Suprapubic skin (tissue), 4 donors: ENCODE data around the gene TMEM131. TPM values are rescaled to one million over a fixed set of nuclear protein-coding genes. Genes with fewer than 3 reads are reported as not detected.
"Not testable (repeated sequence)": the region's sequence is repeated elsewhere in the genome, so short reads cannot be mapped to it uniquely, and the experiment has no call there.

Experiments used
- DNase-seq, 2 donors: peaks; one replicate each; pipeline ENCODE4 v3.0.0-alpha.2; 2019; ENCODE audit warnings: low spot score in 2 of 2
- H3K27ac ChIP-seq: fragments of 200-600 bp; sonication (generic); one replicate; pipeline ENCODE4 v1.5.1; 2019
- H3K27me3 ChIP-seq: fragments of 200-600 bp; sonication (generic); one replicate; pipeline ENCODE4 v1.5.1; 2019
- H3K36me3 ChIP-seq: fragments of 200-600 bp; sonication (generic); one replicate; pipeline ENCODE4 v1.5.1; 2019
- H3K4me1 ChIP-seq: fragments of 200-600 bp; sonication (generic); one replicate; pipeline ENCODE4 v1.5.1; 2019
- H3K4me3 ChIP-seq: fragments of 200-600 bp; sonication (generic); one replicate; pipeline ENCODE4 v1.5.1; 2019; ENCODE audit warnings: mild to moderate bottlenecking
- H3K9me3 ChIP-seq: fragments of 200-600 bp; sonication (generic); one replicate; pipeline ENCODE4 v1.5.1; 2019
- CTCF ChIP-seq, 2 donors: fragments of 200-600 bp in 1 of 2; fragments of 450-650 bp in 1 of 2; sonication (generic) in 1 of 2; IDR thresholded peaks; one replicate each; pipeline ENCODE4 v1.5.1; 2016 to 2019; ENCODE audit warnings: antibody characterized with exemption in 2 of 2, mild to moderate bottlenecking in 1 of 2, moderate library complexity in 1 of 2
- EP300 ChIP-seq: sonication (generic); formaldehyde crosslinking; IDR thresholded peaks from one replicate; pipeline ENCODE4 v1.6.1; 2017; ENCODE audit warnings: antibody characterized with exemption
- POLR2A ChIP-seq, 2 donors: fragments of 450-650 bp; IDR thresholded peaks; one replicate each; pipeline ENCODE4 v1.6.1; 2017; ENCODE audit warnings: antibody characterized with exemption in 2 of 2, mild to moderate bottlenecking in 2 of 2, moderate library complexity in 2 of 2
- POLR2AphosphoS5 ChIP-seq, 3 donors: sonication (generic); formaldehyde crosslinking; IDR thresholded peaks; one replicate each; pipeline ENCODE4 v1.6.1; 2017; ENCODE audit warnings: antibody characterized with exemption in 3 of 3
- WGBS: methylation state at CpG from one replicate; pipeline ENCODE4 v1.1.5; 2018; 5-methylcytosine and 5-hydroxymethylcytosine counted together
- total RNA-seq, 4 donors: library from RNA; depleted of rRNA; stranded (reverse); fragments of >200 nt; gene quantifications; one replicate each; pipeline ENCODE4 v1.1.0, GENCODE V29; 2016

Gene TMEM131
- total RNA-seq, result 100 to 1,000 TPM in 1 of 4 donors, 10 to 100 TPM in 3; 39.7 to 117 (median 42.5) TPM

DNA sequence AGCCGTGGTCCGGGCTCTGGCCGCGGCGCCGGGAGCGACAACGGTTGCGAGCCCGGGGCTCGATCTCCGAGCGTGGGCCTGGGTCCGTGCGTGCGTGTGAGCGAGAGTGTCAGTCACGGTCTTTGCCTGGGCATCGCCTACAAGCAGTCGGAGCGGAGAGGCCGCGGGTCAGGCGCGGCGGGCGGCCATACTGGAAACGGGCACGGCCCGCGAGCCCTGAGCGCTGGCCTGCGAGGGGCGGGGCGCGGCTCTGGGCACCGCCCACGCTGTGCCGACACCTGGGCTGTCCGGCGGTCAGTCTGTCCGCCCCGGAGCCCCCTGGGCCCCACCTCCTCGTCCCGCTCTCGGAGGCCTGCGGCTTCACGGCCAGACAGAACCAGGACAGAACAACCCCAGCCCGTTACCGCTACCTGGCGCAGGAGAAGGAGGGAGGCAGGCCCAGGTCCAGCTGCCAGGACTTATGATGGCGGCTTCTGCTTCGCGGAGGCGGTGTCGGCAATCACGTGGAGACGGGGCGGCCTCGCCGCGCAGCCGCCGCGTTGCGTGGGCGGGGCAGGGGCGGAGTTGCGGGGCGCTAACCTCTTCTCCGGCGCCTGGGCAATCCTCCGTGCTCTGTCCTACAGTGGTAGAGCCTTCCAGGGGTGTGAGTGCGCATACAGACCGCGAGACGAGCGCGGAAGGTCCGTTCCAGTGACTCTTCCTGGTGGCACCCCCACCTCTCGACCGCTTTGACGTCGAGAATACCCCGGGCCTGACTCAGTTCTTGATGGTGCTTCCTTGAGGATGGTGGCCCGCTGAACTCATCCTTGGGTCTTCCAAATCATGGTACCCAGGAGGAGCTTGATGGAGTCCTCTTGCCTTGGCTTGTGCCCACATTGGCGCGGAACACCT lies at the start of gene TMEM131:
TMEM131 (minus strand) TSS at position 215 of the 891 bp plus-strand sequence. CDS start 286 bp downstream, outside the sequence.
- peak; percentile 95 to 96 for DNase-seq
- TF ChIP-seq CTCF (IDR thresholded peaks at IDR 0.05), result no peak
- peak in 2 of 3 donors; percentile 21 to 55 for TF ChIP-seq POLR2AphosphoS5 (IDR thresholded peaks at IDR 0.05)
- TF ChIP-seq POLR2A (IDR thresholded peaks at IDR 0.05), result peak in 1 of 2 donors; percentile 50
- Histone ChIP-seq H3K27ac (peak within 1 kb of the TSS; percentile 97), H3K36me3 (no peaks in the 10 kb centered on the region), H3K4me3 (peak within 1 kb of the TSS; percentile 91), H3K27me3 (no peaks in the 10 kb centered on the region), H3K9me3 (no peaks in the 10 kb centered on the region), H3K4me1 (peaks cover 57% of the 10 kb centered on the region)
- 1% methylated on average over 24 of the region's 88 CpGs for WGBS

DNA sequence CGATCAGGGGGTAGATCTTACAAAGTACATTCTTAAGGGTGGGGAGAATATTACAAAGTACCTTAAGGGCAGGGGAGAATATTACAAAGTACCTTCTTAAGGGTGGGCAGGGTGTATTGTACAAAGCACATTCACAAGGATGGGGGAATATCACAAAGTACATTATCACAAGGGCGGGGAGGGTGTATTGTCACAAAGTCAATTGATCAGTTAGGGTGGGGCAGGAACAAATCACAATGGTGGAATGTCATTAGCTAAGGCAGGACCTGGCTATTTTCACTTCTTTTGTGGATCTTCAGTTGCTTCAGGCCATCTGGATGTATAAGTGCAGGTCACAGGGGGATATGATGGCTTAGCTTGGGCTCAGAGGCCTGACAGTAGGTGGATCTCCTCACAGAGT lies 49.0 kb upstream of the TMEM131 start:
- H3K27ac ChIP-seq, H3K27me3 ChIP-seq, DNase-seq, H3K9me3 ChIP-seq, H3K4me3 ChIP-seq, H3K36me3 ChIP-seq, H3K4me1 ChIP-seq: not testable (repeated sequence)
- 94% methylated on average over 2 of the region's 2 CpGs for WGBS

- H3K27ac ChIP-seq, result no peak overlapping the region
- WGBS, result 88% methylated on average over 1 of the region's 1 CpG
- TF ChIP-seq POLR2AphosphoS5 (IDR thresholded peaks at IDR 0.05), result no peak
- TF ChIP-seq CTCF (IDR thresholded peaks at IDR 0.05), result no peak
- no peak for TF ChIP-seq POLR2A (IDR thresholded peaks at IDR 0.05)
- no peak for TF ChIP-seq EP300
- DNase-seq, result no peak
- no peaks in the 10 kb centered on the region for H3K27me3 ChIP-seq
- H3K36me3 ChIP-seq, result no peaks in the 10 kb centered on the region
- peaks cover 9% of the 10 kb centered on the region for H3K9me3 ChIP-seq
- no peaks in the 10 kb centered on the region for H3K4me1 ChIP-seq
- no peak overlapping the region for H3K4me3 ChIP-seq
Measured at GRCh38 chr2:98043101-98043500, 47.4 kb upstream of the TMEM131 start.

DNA sequence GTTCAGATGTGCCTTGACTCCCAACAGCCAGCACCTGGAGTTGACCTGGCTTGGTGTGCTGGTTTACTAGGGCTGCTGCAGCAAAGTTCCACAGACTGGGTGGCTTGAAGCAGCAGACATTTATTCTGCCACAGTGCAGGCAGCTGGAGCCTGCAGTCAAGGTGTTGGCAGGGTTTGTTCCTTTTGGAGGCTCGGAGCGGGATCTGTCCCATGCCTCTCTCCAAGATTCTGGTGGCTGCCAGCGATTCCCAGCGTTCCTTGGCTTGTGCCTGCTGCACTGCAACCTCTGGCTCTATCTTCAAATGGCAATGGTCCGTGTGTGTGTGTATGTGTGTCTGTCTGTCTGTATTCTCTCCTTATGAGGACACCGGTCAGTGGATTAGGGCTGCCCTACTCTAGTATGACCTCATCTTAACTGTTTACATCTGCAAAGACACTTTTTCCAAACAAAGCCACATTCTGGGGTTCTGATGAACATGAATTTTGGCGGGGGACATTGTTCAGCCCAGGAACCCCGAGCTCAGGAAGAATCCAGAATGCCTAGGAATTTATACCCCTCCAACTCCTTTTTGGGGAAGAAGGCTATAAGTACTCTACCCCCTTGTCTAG lies 44.7 kb upstream of the TMEM131 start:
- 93% methylated on average over 8 of the region's 8 CpGs for WGBS

GRCh38 chr2:98039085-98039756 lies 43.5 kb upstream of the TMEM131 start:
- Histone ChIP-seq H3K9me3 (no peaks in the 10 kb centered on the region), H3K4me3 (no peak overlapping the region), H3K4me1 (no peaks in the 10 kb centered on the region), H3K36me3 (no peaks in the 10 kb centered on the region), H3K27me3 (no peaks in the 10 kb centered on the region), H3K27ac (no peak overlapping the region)
- no peak for TF ChIP-seq CTCF (IDR thresholded peaks at IDR 0.05)
- no peak for TF ChIP-seq EP300
- no peak for TF ChIP-seq POLR2A (IDR thresholded peaks at IDR 0.05)
- TF ChIP-seq POLR2AphosphoS5 (IDR thresholded peaks at IDR 0.05), result no peak
- DNase-seq, result no peak
- 82% methylated on average over 12 of the region's 12 CpGs for WGBS

More for the DNA sequence above, 44.7 kb upstream of the TMEM131 start:
- Histone ChIP-seq H3K4me3 (no peak overlapping the region), H3K9me3 (peaks cover 9% of the 10 kb centered on the region), H3K27ac (no peak overlapping the region), H3K4me1 (no peaks in the 10 kb centered on the region), H3K36me3 (no peaks in the 10 kb centered on the region), H3K27me3 (no peaks in the 10 kb centered on the region)
- DNase-seq, result no peak
- no peak for TF ChIP-seq POLR2AphosphoS5 (IDR thresholded peaks at IDR 0.05)
- TF ChIP-seq CTCF (IDR thresholded peaks at IDR 0.05), result no peak
- TF ChIP-seq POLR2A (IDR thresholded peaks at IDR 0.05), result no peak
- no peak for TF ChIP-seq EP300
